HepG2 (cell line): ENCODE measurements around the gene PFN1. TPM values are rescaled to one million over a fixed set of nuclear protein-coding genes. Genes with fewer than 3 reads are reported as not detected.

ENCODE experiments used
- ATF1 ChIP-seq: IDR thresholded peaks from 2 replicates; pipeline ENCODE4 v1.6.1; 2016; ENCODE audit warnings: mild to moderate bottlenecking, control low read depth
- CBX2 ChIP-seq, 2 experiments: fragments of 200-600 bp in 1 of 2; sonication (generic); formaldehyde crosslinking in 1 of 2; IDR thresholded peaks; 2 replicates each; pipeline versions ENCODE4 v1.7.0 to v1.8.1; 2018 to 2022; ENCODE audit warnings: low read depth in 2 of 2, low read length in 1 of 2, mild to moderate bottlenecking in 1 of 2, missing genetic modification reagents in 1 of 2
- GATAD2A ChIP-seq: IDR thresholded peaks from 2 replicates; pipeline ENCODE4 v1.6.1; 2016
- GZF1 ChIP-seq: sonication (generic); formaldehyde crosslinking; IDR thresholded peaks from 2 replicates; pipeline ENCODE4 v1.5.1; 2020; ENCODE audit warnings: mild to moderate bottlenecking, missing genetic modification reagents
- HBP1 ChIP-seq: IDR thresholded peaks from 2 replicates; pipeline ENCODE4 v1.6.1; 2016; ENCODE audit warnings: low read depth, control low read depth
- HDAC2 ChIP-seq: sonication (generic); formaldehyde crosslinking; IDR thresholded peaks from 2 replicates; pipeline ENCODE4 v1.4.0; 2020; ENCODE audit warnings: missing genetic modification reagents
- KLF6 ChIP-seq: IDR thresholded peaks from 2 replicates; pipeline ENCODE4 v1.8.0; 2016; ENCODE audit warnings: missing biosample characterization, missing genetic modification reagents
- NBN ChIP-seq: fragments of 450-650 bp; conservative IDR thresholded peaks from 2 replicates; pipeline ENCODE4 v1.6.1; 2017
- NFE2 ChIP-seq: sonication (generic); formaldehyde crosslinking; IDR thresholded peaks from 2 replicates; pipeline ENCODE4 v1.4.0; 2020; ENCODE audit warnings: missing genetic modification reagents
- NR2F1 ChIP-seq, 2 experiments: fragments of 450-650 bp in 1 of 2; formaldehyde crosslinking in 1 of 2; IDR thresholded peaks; 2 replicates each; pipeline versions ENCODE4 v1.5.0 to v1.6.1; 2016 to 2020; ENCODE audit warnings: mild to moderate bottlenecking in 1 of 2, missing compliant biosample characterization in 1 of 2, missing genetic modification reagents in 1 of 2, moderate library complexity in 1 of 2
- SETDB1 ChIP-seq: sonication (generic); formaldehyde crosslinking; IDR thresholded peaks from 2 replicates; pipeline ENCODE4 v1.5.1; 2020; ENCODE audit warnings: missing genetic modification reagents, mild to moderate bottlenecking, borderline replicate concordance
- SP4 ChIP-seq: sonication (generic); formaldehyde crosslinking; IDR thresholded peaks from 2 replicates; pipeline ENCODE4 v1.8.1; 2023; ENCODE audit warnings: mild to moderate bottlenecking, missing genetic modification reagents
- TFDP2 ChIP-seq: sonication (generic); formaldehyde crosslinking; IDR thresholded peaks from 2 replicates; pipeline ENCODE4 v1.4.0; 2020; ENCODE audit warnings: missing genetic modification reagents
- TOPORS ChIP-seq: sonication (generic); formaldehyde crosslinking; IDR thresholded peaks from 2 replicates; pipeline ENCODE4 v1.8.0; 2023; ENCODE audit warnings: mild to moderate bottlenecking, missing genetic modification reagents
- TSC22D2 ChIP-seq: sonication (generic); formaldehyde crosslinking; IDR thresholded peaks from 2 replicates; pipeline ENCODE4 v1.5.1; 2020; ENCODE audit warnings: missing genetic modification reagents, mild to moderate bottlenecking, borderline replicate concordance
- UBTF ChIP-seq: sonication (generic); formaldehyde crosslinking; IDR thresholded peaks from 2 replicates; pipeline ENCODE4 v1.4.0; 2020; ENCODE audit warnings: mild to moderate bottlenecking, missing genetic modification reagents
- ZBTB20 ChIP-seq: sonication (generic); formaldehyde crosslinking; IDR thresholded peaks from 2 replicates; pipeline ENCODE4 v1.8.1; 2023; ENCODE audit warnings: missing genetic modification reagents, low read depth, mild to moderate bottlenecking, borderline replicate concordance
- ZNF136 ChIP-seq: sonication (generic); formaldehyde crosslinking; IDR thresholded peaks from 2 replicates; pipeline ENCODE4 v1.8.1; 2022; ENCODE audit warnings: low read depth, mild to moderate bottlenecking, moderate library complexity, missing genetic modification reagents
- ZNF44 ChIP-seq: sonication (generic); formaldehyde crosslinking; IDR thresholded peaks from 2 replicates; pipeline ENCODE4 v1.5.1; 2020; ENCODE audit warnings: mild to moderate bottlenecking, missing genetic modification reagents
- polyA plus RNA-seq, 8 experiments: library from polyadenylated mRNA; depleted of rRNA in 3 of 8; stranded (reverse) in 7 of 8; unstranded in 1 of 8; fragments of >200 nt; fragmentation: Illumina TruSeq in 4 of 8; extraction: Trizol in 4 of 8; gene quantifications; 2 replicates each; pipeline versions ENCODE4 v1.2.1 to v1.2.3, GENCODE V29; 2011 to 2016; ENCODE audit warnings: low read depth in 4 of 8, missing spikeins in 1 of 8, mixed read lengths in 1 of 8; ENCODE audit not compliant: insufficient read depth in 1 of 8
- total RNA-seq, 5 experiments: library from RNA; depleted of rRNA; stranded (reverse); fragments of >200 nt; fragmentation: Illumina TruSeq; extraction: Trizol; gene quantifications; 2 replicates each; pipeline ENCODE4 v1.2.3, GENCODE V29; 2016; ENCODE audit warnings: low read depth in 1 of 5
- TF ChIP-seq, protein P1 (sequence below): sonication (generic); formaldehyde crosslinking; IDR thresholded peaks from 2 replicates; pipeline ENCODE4 v1.8.1; 2023; ENCODE audit warnings: mild to moderate bottlenecking, moderate library complexity, missing genetic modification reagents
- TF ChIP-seq, protein P2 (sequence below): sonication (generic); formaldehyde crosslinking; IDR thresholded peaks from 2 replicates; pipeline ENCODE4 v1.4.0; 2020; ENCODE audit warnings: missing genetic modification reagents

The PFN1 gene
- total and polyA plus RNA-seq, 2 of the 13 experiments (the other 11 are each of a cell fraction or from before 2014, with no cell fraction given) = 494 to 613 TPM

DNA sequence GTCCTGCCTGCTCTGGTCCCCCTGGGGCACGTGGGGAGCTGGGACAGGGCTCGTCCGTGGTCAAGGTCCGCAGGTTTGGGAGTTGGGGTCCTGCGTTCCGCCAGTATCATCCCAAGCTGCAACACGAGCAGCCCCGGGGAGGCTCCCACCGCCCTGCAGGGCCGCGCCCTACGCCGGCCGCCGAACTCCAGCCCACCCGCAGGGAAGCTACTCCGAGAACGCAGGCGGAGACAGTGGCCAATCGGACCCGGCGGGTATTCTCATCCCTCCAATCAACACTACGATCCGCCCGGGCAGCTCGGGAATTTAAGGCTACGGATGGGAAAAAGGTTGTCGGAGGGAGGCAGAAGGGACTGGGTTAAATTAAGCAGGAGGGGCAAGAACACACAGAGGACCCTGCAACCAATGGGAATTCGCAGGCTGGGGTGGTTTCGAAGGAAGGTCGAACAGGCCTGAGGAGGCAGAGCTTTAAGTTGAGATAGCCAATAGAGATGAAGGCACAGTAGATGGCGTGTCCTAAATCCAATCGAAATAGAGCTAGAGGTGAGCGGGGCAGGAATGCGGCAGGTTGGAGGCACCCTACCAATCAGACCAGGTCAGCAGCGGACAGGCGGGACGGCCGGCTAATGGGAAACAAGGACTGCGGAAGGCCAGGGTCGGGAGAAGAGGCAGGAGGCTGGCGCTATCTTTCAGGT lies 18.7 kb upstream of the PFN1 start (continued):
- 0 out of 2 replicates have a peak, but pooled peaks have one; percentile 54 for TF ChIP-seq UBTF
- TF ChIP-seq GZF1 = peak; percentile 67
- TF ChIP-seq HBP1 (CRISPR knock-in tag) = no peak
- TF ChIP-seq NFE2 (CRISPR knock-in tag) = no peak
- no peak for TF ChIP-seq SETDB1 (CRISPR knock-in tag)
- peak; percentile 45 for TF ChIP-seq TFDP2 (CRISPR knock-in tag)
- peak; percentile 14; the same call in 1 of the 2 replicates for TF ChIP-seq GATAD2A (CRISPR knock-in tag)
- peak; percentile 68; the same call in 1 of the 2 replicates for TF ChIP-seq SP4 (CRISPR knock-in tag)
- TF ChIP-seq, protein P1, sequence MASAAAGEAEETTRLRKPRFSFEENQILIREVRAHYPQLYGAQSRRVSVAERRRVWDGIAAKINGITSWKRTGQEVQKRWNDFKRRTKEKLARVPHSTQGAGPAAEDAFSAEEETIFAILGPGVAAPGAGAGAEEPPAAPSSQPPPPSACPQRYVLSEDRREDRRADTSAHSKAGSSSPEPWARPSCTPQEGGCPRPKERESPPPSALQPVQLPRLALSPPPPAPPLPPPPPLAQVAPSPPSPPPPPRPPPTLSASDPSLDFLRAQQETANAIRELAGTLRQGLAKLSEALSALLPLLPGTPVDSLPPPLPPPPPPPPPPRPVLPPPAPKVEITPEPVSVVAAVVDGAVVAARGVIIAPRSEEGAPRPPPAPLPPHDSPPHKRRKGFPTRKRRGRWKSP (CRISPR knock-in tag) = no peak; the same call in 1 of the 2 replicates
- TF ChIP-seq ZNF44 (CRISPR knock-in tag) = no peak
- TF ChIP-seq, protein P2, sequence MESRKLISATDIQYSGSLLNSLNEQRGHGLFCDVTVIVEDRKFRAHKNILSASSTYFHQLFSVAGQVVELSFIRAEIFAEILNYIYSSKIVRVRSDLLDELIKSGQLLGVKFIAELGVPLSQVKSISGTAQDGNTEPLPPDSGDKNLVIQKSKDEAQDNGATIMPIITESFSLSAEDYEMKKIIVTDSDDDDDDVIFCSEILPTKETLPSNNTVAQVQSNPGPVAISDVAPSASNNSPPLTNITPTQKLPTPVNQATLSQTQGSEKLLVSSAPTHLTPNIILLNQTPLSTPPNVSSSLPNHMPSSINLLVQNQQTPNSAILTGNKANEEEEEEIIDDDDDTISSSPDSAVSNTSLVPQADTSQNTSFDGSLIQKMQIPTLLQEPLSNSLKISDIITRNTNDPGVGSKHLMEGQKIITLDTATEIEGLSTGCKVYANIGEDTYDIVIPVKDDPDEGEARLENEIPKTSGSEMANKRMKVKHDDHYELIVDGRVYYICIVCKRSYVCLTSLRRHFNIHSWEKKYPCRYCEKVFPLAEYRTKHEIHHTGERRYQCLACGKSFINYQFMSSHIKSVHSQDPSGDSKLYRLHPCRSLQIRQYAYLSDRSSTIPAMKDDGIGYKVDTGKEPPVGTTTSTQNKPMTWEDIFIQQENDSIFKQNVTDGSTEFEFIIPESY = 0 out of 2 replicates have a peak, but pooled peaks have one; percentile 8
- TF ChIP-seq KLF6 (CRISPR knock-in tag) = peak; percentile 31; the same call in 1 of the 2 replicates
- TF ChIP-seq ZBTB20 (CRISPR knock-in tag) = peak; percentile 79; the same call in 1 of the 2 replicates
- TF ChIP-seq CBX2 (IDR thresholded peaks at IDR 0.05; ENCODE audit: low read depth, low read length) = no peak
- no peak for TF ChIP-seq CBX2 (CRISPR knock-in tag; IDR thresholded peaks at IDR 0.05; ENCODE audit: low read depth)
- peak; percentile 85 for TF ChIP-seq ATF1 (CRISPR knock-in tag)
- 0 out of 4 replicates have a peak, but pooled peaks of 1 of the 2 experiments have one; percentile 15 for TF ChIP-seq NR2F1 (CRISPR knock-in tag; IDR thresholded peaks at IDR 0.05)
- TF ChIP-seq NBN = no peak
- TF ChIP-seq TSC22D2 (CRISPR knock-in tag) = 0 out of 2 replicates have a peak, but pooled peaks have one; percentile 57
- peak; percentile 41; the same call in 1 of the 2 replicates for TF ChIP-seq HDAC2 (CRISPR knock-in tag)
- TF ChIP-seq ZNF136 = 0 out of 2 replicates have a peak, but pooled peaks have one; percentile 60
- no peak for TF ChIP-seq TOPORS (CRISPR knock-in tag)
